HG02763 (cell line): ENCODE results near the gene NLRC3.

Source experiments
- ATAC-seq: cut with Tn5 transposase; IDR thresholded peaks from one replicate; pipeline ENCODE4 v1.9.1; 2021; ENCODE audit warnings: mild to moderate bottlenecking, moderate library complexity; ENCODE audit not compliant: unreplicated experiment

Gene NLRC3

GRCh38 chr16:3597676-3598075 is 20.5 kb upstream of the NLRC3 start:
- no peak for ATAC-seq

- no peak for ATAC-seq
These were observed 20.0 kb upstream of the NLRC3 start for GRCh38 chr16:3597226-3597625.

GRCh38 chr16:3596101-3596861 is 19.1 kb upstream of the NLRC3 start:
- ATAC-seq = no peak

GRCh38 chr16:3595521-3596021 is 18.4 kb upstream of the NLRC3 start:
- ATAC-seq = no peak

DNA sequence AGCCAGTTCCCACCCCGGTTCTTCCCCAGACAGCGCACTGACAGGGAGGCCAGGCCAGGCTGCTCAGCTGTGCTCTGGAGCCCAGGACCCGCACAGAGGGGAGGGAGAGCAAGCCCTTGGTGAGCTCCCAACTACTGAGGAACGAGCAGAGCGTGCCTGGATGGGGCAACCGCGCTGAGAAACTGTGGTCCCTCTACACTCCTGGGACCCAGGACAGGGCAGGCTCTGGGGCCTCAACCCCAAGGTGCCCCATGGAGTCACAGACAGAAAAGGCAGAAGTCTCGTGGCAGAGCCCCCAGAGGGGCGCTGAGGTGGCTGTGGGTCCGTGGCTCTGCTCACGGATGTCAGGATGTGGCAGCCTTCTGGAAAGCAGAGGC is 17.9 kb upstream of the NLRC3 start:
- no peak for ATAC-seq

GRCh38 chr16:3594316-3595109 is 17.3 kb upstream of the NLRC3 start:
- ATAC-seq = no peak

DNA sequence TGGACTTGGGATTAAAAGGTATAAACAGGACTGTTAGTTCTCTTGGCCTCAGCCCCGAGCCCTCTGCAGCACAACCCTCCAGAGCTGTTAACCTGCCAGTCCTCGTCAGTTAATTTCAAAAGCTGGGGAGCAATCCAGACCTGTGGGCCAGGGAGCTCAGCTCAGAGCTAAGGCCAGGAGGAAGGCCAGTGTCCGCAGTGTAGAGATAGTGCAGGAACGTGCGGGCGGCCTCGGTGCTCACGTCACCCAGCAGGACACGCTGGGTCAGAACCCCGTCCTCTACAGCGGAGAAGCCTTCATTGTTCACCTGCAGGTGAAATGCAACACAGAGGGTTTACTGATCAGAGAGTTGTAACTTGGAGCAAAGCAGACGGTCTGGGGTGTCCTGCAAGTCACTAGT is 15.4 kb upstream of the NLRC3 start:
- ATAC-seq = no peak

- ATAC-seq = no peak
These were observed 14.8 kb upstream of the NLRC3 start for GRCh38 chr16:3591991-3592390.

GRCh38 chr16:3591436-3591803 is 14.2 kb upstream of the NLRC3 start:
- ATAC-seq = no peak

DNA sequence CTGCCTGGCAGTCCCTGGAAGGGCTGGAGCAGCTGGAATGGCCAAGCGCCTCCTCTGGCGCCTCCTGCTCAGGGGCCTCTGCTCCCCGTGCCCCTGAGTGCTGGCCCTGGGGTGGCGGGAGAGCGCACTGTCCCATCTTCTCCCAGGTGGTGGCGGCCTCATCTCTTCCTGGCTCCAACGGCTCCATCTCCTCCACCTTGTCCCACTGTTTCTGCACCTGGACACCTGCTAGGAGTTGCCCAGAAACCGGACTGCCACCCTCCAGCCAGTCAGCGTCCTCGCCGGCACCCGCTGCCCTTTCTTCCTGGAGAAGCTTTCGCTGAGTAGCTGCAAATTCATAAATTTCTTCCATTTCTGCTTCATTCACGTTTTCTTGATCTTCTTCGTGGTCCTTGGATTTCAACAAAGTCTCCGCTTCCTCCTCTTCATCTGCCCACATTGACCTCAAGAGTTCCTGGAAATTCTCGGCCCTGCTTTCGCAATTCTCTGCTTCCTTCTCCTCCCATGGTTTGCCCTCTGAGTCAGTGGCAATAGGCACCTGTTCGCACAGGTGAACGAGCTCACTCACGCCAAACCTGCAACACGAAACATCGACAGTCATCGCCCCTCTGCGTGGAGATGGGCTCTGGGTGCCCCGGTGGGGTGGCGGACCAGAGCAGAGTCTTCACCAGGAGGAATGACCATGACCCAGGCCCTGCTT is 13.7 kb upstream of the NLRC3 start:
- ATAC-seq = no peak

GRCh38 chr16:3589991-3590701 is 12.9 kb upstream of the NLRC3 start:
- ATAC-seq = no peak

- no peak for ATAC-seq
These were observed 12.3 kb upstream of the NLRC3 start for GRCh38 chr16:3589441-3589921.

DNA sequence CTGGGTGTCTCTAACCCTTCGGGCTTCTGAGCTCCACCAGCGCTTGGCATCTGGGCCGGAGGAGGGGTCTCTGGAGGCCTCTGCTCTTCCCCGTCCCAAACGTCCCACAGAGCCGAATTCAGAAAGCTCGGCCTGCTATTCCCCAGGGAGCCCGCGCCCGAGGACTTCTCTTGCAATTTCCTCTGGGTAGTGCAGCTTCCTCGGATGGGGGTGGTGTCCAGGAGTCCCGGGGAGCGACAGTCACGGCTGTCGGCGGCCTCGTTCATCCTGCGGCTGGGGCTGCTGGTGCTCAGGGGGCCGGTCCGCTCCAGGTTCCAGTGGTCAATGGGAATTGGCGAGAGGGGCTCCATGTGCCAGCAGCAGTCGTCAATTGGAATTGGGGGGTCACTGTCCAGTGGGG is 11.8 kb upstream of the NLRC3 start:
- no peak for ATAC-seq

- ATAC-seq = peak; percentile 46
These were observed 10.4 kb upstream of the NLRC3 start for GRCh38 chr16:3587547-3588110.

DNA sequence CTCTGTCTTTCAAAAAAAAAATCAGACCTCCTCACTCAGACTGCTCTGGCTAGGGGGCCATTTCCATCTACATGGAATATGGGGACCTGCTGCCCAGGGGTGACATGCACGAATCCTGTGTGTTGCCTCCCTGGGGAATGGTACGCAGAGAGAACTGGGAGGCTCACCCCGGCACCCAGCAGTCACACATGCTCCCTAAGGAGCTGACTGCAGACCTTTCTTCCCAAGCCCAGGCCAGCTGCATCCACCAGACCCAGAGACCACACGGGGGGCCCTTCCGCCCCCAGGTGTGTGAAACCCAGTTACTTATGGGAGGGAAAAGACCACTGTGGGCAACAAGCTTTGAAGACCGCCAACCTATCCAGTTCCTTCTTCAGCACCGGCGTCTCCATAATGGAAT is 7.2 kb upstream of the NLRC3 start:
- no peak for ATAC-seq

GRCh38 chr16:3583303-3584038 is 6.3 kb upstream of the NLRC3 start:
- ATAC-seq = no peak

DNA sequence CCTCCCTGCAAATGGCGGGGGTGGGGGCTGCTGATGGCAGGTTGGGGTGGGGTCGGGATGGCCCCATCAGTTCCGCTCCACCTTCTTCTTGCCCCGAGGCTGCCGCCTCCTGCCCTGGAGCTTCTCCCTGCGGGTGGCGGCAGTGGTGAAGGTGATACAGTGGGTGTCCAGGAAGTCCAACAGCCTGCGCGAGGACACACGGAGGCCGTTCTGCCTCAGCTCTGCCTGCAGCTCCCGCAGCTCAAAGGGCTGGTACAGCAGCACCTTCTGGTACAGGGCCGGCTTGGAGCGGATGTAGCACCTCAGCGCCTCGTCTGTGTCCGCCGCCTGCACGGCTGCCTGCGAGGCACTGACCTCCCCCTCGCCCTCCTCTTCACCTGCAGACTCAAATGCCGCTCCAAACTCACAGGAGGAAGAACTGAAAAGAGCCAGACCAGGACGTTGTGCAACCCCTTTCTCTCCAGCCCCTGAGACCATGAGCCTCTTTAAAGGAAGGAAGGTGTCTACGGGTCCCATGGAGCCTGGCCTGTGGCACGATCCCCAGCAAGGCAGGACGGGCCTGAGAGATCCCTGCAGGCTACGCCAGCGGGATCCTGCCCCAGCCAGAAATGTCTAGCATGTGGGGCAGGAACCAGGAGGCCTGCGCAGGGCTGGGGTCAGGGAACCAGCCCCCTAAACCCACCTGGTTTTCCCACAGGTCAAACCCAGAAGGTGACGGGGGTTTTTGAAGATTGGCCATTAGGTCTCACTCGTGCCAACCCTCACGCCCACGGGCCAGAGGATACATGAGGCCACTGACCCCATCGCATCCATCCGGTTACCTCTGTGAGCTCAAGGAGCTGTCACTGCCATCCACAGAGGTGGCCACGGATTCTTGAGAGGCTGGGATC is 5.3 kb upstream of the NLRC3 start:
- ATAC-seq = no peak

- no peak for ATAC-seq
These were observed 4.2 kb upstream of the NLRC3 start for GRCh38 chr16:3581392-3581791.

DNA sequence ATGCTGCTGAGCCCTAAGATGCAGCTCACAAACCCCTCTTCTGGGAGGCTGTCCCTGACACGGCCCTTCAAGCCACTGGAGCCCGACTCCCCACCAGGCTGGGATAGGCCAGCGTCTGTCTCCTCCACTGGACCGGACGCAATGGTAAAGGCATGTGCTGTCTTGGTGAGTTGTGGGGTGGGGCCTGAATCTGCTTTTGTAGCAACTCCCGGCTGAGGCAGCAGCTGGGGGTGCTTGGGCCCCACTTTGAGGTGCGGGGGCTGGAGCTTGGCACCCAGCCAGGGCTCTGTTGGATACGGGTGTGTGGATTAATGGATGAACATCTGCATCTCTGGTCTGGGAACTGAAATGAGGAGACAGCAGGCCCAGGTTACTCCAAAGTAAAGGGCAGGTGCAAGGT is 3.5 kb upstream of the NLRC3 start:
- ATAC-seq = no peak
